H9 (cell line): Measurements from ENCODE around the gene TMEM134. TPM values are rescaled to one million over a fixed set of nuclear protein-coding genes. Genes with fewer than 3 reads are reported as not detected.

Source experiments
- DNase-seq: peaks from one replicate; pipeline ENCODE4 v3.0.0-alpha.2; 2017
- H2AFZ ChIP-seq: one replicate; pipeline ENCODE4 v1.6.1; 2013; ENCODE audit warnings: mild to moderate bottlenecking, low read length, control low read depth, moderate library complexity
- H2AK5ac ChIP-seq: 2 replicates; pipeline ENCODE4 v1.6.1; 2013; ENCODE audit warnings: low read length, control low read depth, mixed read lengths; ENCODE audit not compliant: insufficient read length
- H2BK120ac ChIP-seq: one replicate; pipeline ENCODE4 v1.6.1; 2013; ENCODE audit warnings: low read depth, mild to moderate bottlenecking, low read length, control low read depth, inconsistent platforms; ENCODE audit not compliant: poor library complexity, severe bottlenecking
- H2BK12ac ChIP-seq: 2 replicates; pipeline ENCODE4 v1.6.1; 2013; ENCODE audit warnings: low read length, control low read depth, mixed read lengths, low read depth; ENCODE audit not compliant: insufficient read length
- H2BK15ac ChIP-seq: 2 replicates; pipeline ENCODE4 v1.6.1; 2013; ENCODE audit warnings: low read depth, low read length, control low read depth
- H2BK20ac ChIP-seq: one replicate; pipeline ENCODE4 v1.6.1; 2013; ENCODE audit warnings: low read depth, mild to moderate bottlenecking, low read length, control low read depth, inconsistent platforms; ENCODE audit not compliant: poor library complexity, severe bottlenecking
- H2BK5ac ChIP-seq: 2 replicates; pipeline ENCODE4 v1.6.1; 2013; ENCODE audit warnings: low read length, control low read depth, mixed read lengths; ENCODE audit not compliant: insufficient read length
- H3K14ac ChIP-seq: 2 replicates; pipeline ENCODE4 v1.6.1; 2013; ENCODE audit warnings: low read length, control low read depth; ENCODE audit not compliant: insufficient read depth
- H3K18ac ChIP-seq: 2 replicates; pipeline ENCODE4 v1.6.1; 2013; ENCODE audit warnings: low read depth, mild to moderate bottlenecking, mixed read lengths, low read length, control low read depth; ENCODE audit not compliant: insufficient read length
- H3K23ac ChIP-seq: 2 replicates; pipeline ENCODE4 v1.6.1; 2013; ENCODE audit warnings: low read length, control low read depth, mixed read lengths, low read depth; ENCODE audit not compliant: insufficient read length
- H3K23me2 ChIP-seq: 2 replicates; pipeline ENCODE4 v1.6.1; 2013; ENCODE audit warnings: low read depth, mild to moderate bottlenecking, mixed read lengths, low read length, control low read depth; ENCODE audit not compliant: insufficient read length, poor library complexity, severe bottlenecking
- H3K27ac ChIP-seq: 2 replicates; pipeline ENCODE4 v1.5.1; 2013; ENCODE audit warnings: low read length, control low read depth, mixed read lengths, low read depth; ENCODE audit not compliant: insufficient read length
- H3K27me3 ChIP-seq: 2 replicates; pipeline ENCODE4 v1.6.1; 2013; ENCODE audit warnings: low read length, control low read depth, inconsistent platforms; ENCODE audit not compliant: insufficient read depth
- H3K4ac ChIP-seq: 2 replicates; pipeline ENCODE4 v1.6.1; 2013; ENCODE audit warnings: low read depth, mild to moderate bottlenecking, control low read depth, inconsistent platforms, low read length, moderate library complexity
- H3K4me1 ChIP-seq: 2 replicates; pipeline ENCODE4 v1.6.1; 2013; ENCODE audit warnings: low read length, control low read depth, inconsistent platforms; ENCODE audit not compliant: insufficient read depth
- H3K4me2 ChIP-seq: 2 replicates; pipeline ENCODE4 v1.6.1; 2013; ENCODE audit warnings: low read length, control low read depth, mixed read lengths; ENCODE audit not compliant: insufficient read length, insufficient read depth
- H3K56ac ChIP-seq: 2 replicates; pipeline ENCODE4 v1.6.1; 2013; ENCODE audit warnings: low read depth, mild to moderate bottlenecking, mixed read lengths, low read length, control low read depth; ENCODE audit not compliant: insufficient read length
- H3K79me1 ChIP-seq: 2 replicates; pipeline ENCODE4 v1.6.1; 2013; ENCODE audit warnings: low read depth, mild to moderate bottlenecking, moderate library complexity, low read length, control low read depth, inconsistent platforms; ENCODE audit not compliant: insufficient read depth, poor library complexity, severe bottlenecking
- H3K79me2 ChIP-seq: 2 replicates; pipeline ENCODE4 v1.6.1; 2013; ENCODE audit warnings: low read length, control low read depth, inconsistent platforms; ENCODE audit not compliant: insufficient read depth
- H3K9ac ChIP-seq: 2 replicates; pipeline ENCODE4 v1.6.1; 2013; ENCODE audit warnings: low read length, control low read depth, mixed read lengths; ENCODE audit not compliant: insufficient read length; ENCODE audit errors: extremely low read depth
- H3K9me3 ChIP-seq: one replicate; pipeline ENCODE4 v1.6.1; 2013; ENCODE audit warnings: low read depth, low read length, inconsistent platforms; ENCODE audit not compliant: control insufficient read depth
- H3T11ph ChIP-seq: one replicate; pipeline ENCODE4 v1.6.1; 2013; ENCODE audit warnings: mild to moderate bottlenecking, low read length, control low read depth, inconsistent platforms
- H4K20me1 ChIP-seq: one replicate; pipeline ENCODE4 v1.6.1; 2013; ENCODE audit not compliant: control insufficient read depth, insufficient read length, insufficient read depth
- H4K5ac ChIP-seq: 2 replicates; pipeline ENCODE4 v1.6.1; 2013; ENCODE audit warnings: low read depth, mild to moderate bottlenecking, mixed read lengths, low read length, control low read depth; ENCODE audit not compliant: insufficient read length
- H4K8ac ChIP-seq: replicated peaks from 2 replicates; pipeline ENCODE4 v1.6.1; 2013; ENCODE audit warnings: low read length, control low read depth, mixed read lengths, low read depth; ENCODE audit not compliant: insufficient read length
- H4K91ac ChIP-seq: 2 replicates; pipeline ENCODE4 v1.6.1; 2013; ENCODE audit warnings: low read depth, mild to moderate bottlenecking, moderate library complexity, mixed read lengths, low read length, control low read depth; ENCODE audit not compliant: insufficient read length
- H3K27ac Mint-ChIP-seq, 3 experiments: 2 replicates in 2 of 3; 3 replicates in 1 of 3; pipeline ENCODE4 v1.8.0; 2020 to 2021; ENCODE audit warnings: mixed read lengths in 3 of 3, mild to moderate bottlenecking in 1 of 3, moderate library complexity in 1 of 3
- H3K27me3 Mint-ChIP-seq: 2 replicates; pipeline ENCODE4 v1.8.0; 2021; ENCODE audit warnings: low read depth, mild to moderate bottlenecking, moderate library complexity, mixed read lengths
- H3K36me3 Mint-ChIP-seq, 3 experiments: 2 replicates in 2 of 3; 3 replicates in 1 of 3; pipeline ENCODE4 v1.8.0; 2020 to 2021; ENCODE audit warnings: low read depth in 3 of 3, mixed read lengths in 3 of 3; ENCODE audit not compliant: insufficient read depth in 1 of 3
- H3K4me1 Mint-ChIP-seq, 2 experiments: 2 replicates each; pipeline ENCODE4 v1.8.0; 2020; ENCODE audit warnings: mixed read lengths in 2 of 2
- H3K4me3 Mint-ChIP-seq, 2 experiments: 2 replicates in 1 of 2; 3 replicates in 1 of 2; pipeline ENCODE4 v1.8.0; 2020 to 2021; ENCODE audit warnings: mild to moderate bottlenecking in 2 of 2, mixed read lengths in 2 of 2, moderate library complexity in 1 of 2
- H3K9me3 Mint-ChIP-seq, 2 experiments: 2 replicates in 1 of 2; 3 replicates in 1 of 2; pipeline ENCODE4 v1.8.0; 2020; ENCODE audit warnings: mild to moderate bottlenecking in 2 of 2, mixed read lengths in 2 of 2, moderate library complexity in 1 of 2
- CTCF ChIP-seq: fragments of 200-600 bp; sonication (generic); conservative IDR thresholded peaks from 3 replicates; pipeline ENCODE4 v1.8.0; 2021; ENCODE audit warnings: antibody characterized with exemption, mild to moderate bottlenecking
- WGBS: extraction: QIAGEN DNeasy Blood & Tissue Kit; methylation state at CpG from one replicate; pipeline ENCODE4 v1.1.7; 2013; ENCODE audit warnings: missing lambda C conversion rate, low lambda C conversion rate, mixed read lengths; ENCODE audit not compliant: insufficient read length; ENCODE audit errors: extremely low coverage; 5-methylcytosine and 5-hydroxymethylcytosine counted together
- total RNA-seq: library from RNA; stranded (reverse); gene quantifications from 2 replicates; pipeline ENCODE4 v1.2.1, GENCODE V29; 2021

Gene TMEM134
- total RNA-seq, 1 experiment from 2014 or later = 53.6 TPM

GRCh38 chr11:67466962-67467771 lies 1.9 kb downstream of the TMEM134 start:
- Histone ChIP-seq H4K5ac (no peak overlapping the region), H4K8ac (no peak overlapping the region), H3K14ac (no peak overlapping the region), H3K23me2 (peaks cover 12% of the 10 kb centered on the region), H4K91ac (no peak overlapping the region), H3K4me1 (no peaks in the 10 kb centered on the region; the same call in 1 of the 2 replicates), H2BK12ac (no peak overlapping the region), H3K56ac (no peak overlapping the region), H3K9ac (no peak overlapping the region), H3K79me2 (no peaks in the 10 kb centered on the region), H2AFZ (no peak overlapping the region), H4K20me1 (no peaks in the 10 kb centered on the region), H3K27ac (no peak overlapping the region), H2AK5ac (no peak overlapping the region), H2BK5ac (no peak overlapping the region), H3K79me1 (no peaks in the 10 kb centered on the region), H2BK120ac (no peak overlapping the region), H3K27me3 (peaks cover 3% of the 10 kb centered on the region; the same call in 1 of the 2 replicates), H2BK15ac (no peak overlapping the region), H2BK20ac (no peak overlapping the region), H3K4ac (no peak overlapping the region), H3K18ac (no peak overlapping the region), H3K9me3 (no peaks in the 10 kb centered on the region), H3K4me2 (no peak overlapping the region), H3K23ac (no peak overlapping the region), H3T11ph (no peak overlapping the region)
- no peak for DNase-seq
- no peak for TF ChIP-seq CTCF
- H3K36me3 Mint-ChIP-seq = peaks cover 0 to 4% (median 0%) of the 10 kb centered on the region in 3 experiments; a peak in 2 of 7 replicates
- H3K27me3 Mint-ChIP-seq = peaks cover 5% of the 10 kb centered on the region
- H3K4me3 Mint-ChIP-seq = peak overlapping the region; percentile 87 to 90
- peaks cover 20 to 25% of the 10 kb centered on the region in 2 experiments for H3K4me1 Mint-ChIP-seq
- WGBS = no CpG with 5 or more reads among the region's 11 CpGs
- H3K9me3 Mint-ChIP-seq = no peaks in the 10 kb centered on the region
- H3K27ac Mint-ChIP-seq = no peak overlapping the region; a peak in 1 of 7 replicates
